B cell (primary cell): ENCODE results near the gene USP36. TPM values are rescaled to one million over a fixed set of nuclear protein-coding genes. Genes with fewer than 3 reads are reported as not detected.

Source experiments
- ATAC-seq: fragments of 200-7000 bp; cut with Tn5 transposase; one replicate; pipeline ENCODE4 v1.10.0; 2021; ENCODE audit warnings: low read depth, mild to moderate bottlenecking, moderate number of reproducible peaks, moderate library complexity
- CTCF ChIA-PET: fragments of 350-600 bp; sonication (Branson Sonifier 250); formaldehyde crosslinking; loops from one replicate; lab custom pipeline; 2021; ENCODE audit warnings: antibody characterized with exemption, inconsistent platforms; lab: Charles Lee
- POLR2A ChIA-PET: fragments of 350-600 bp; sonication (Branson Sonifier 250); formaldehyde crosslinking; loops from one replicate; lab custom pipeline; 2021; ENCODE audit warnings: antibody characterized with exemption; lab: Charles Lee
- DNase-seq: peaks from one replicate; pipeline ENCODE4 v3.0.0; 2013
- H2AFZ ChIP-seq: 2 replicates; pipeline ENCODE4 v1.6.1; 2012; ENCODE audit warnings: mild to moderate bottlenecking, low read depth, low read length; ENCODE audit not compliant: insufficient read depth, poor library complexity, severe bottlenecking
- H3K27ac ChIP-seq, 2 donors: 1 replicate in 1 of 2; 2 replicates in 1 of 2; pipeline ENCODE4 v1.5.1; 2012 to 2013; ENCODE audit warnings: low read length in 2 of 2, mild to moderate bottlenecking in 2 of 2, moderate library complexity in 1 of 2
- H3K27me3 ChIP-seq, 4 experiments: fragments of 200-600 bp in 1 of 4; sonication (generic) in 1 of 4; replicated peaks in 1 of 4; 1 replicate in 2 of 4; 2 replicates in 2 of 4; pipeline versions ENCODE4 v1.6.1 to v1.7.0; 2013 to 2016; ENCODE audit warnings: low read length in 3 of 4, mild to moderate bottlenecking in 2 of 4, mixed read lengths in 1 of 4, moderate library complexity in 1 of 4; ENCODE audit not compliant: insufficient read depth in 4 of 4, control insufficient read depth in 3 of 4; ENCODE audit errors: control extremely low read depth in 1 of 4
- H3K36me3 ChIP-seq, 2 experiments: replicated peaks in 1 of 2; 1 replicate in 1 of 2; 2 replicates in 1 of 2; pipeline versions ENCODE4 v1.6.1 to v1.7.1; 2013; ENCODE audit warnings: low read length in 1 of 2; ENCODE audit not compliant: insufficient read depth in 2 of 2, control insufficient read depth in 1 of 2; ENCODE audit errors: control extremely low read depth in 1 of 2, extremely low read depth in 1 of 2
- H3K4me1 ChIP-seq, 2 donors: fragments of 200-600 bp in 1 of 2; sonication (generic) in 1 of 2; 1 replicate in 1 of 2; 2 replicates in 1 of 2; pipeline versions ENCODE4 v1.5.1 to v1.6.1; 2013 to 2017; ENCODE audit warnings: low read length in 2 of 2; ENCODE audit not compliant: control insufficient read depth in 2 of 2, insufficient read depth in 2 of 2
- H3K4me2 ChIP-seq: replicated peaks from 2 replicates; pipeline ENCODE3; 2012; ENCODE audit warnings: mild to moderate bottlenecking, low read depth, low read length; ENCODE audit not compliant: poor library complexity, severe bottlenecking
- H3K4me3 ChIP-seq, 5 experiments: fragments of 200-600 bp in 1 of 5; sonication (generic) in 1 of 5; 1 replicate in 3 of 5; 2 replicates in 2 of 5; pipeline versions ENCODE4 v1.5.1 to v1.7.0; 2011 to 2016; ENCODE audit warnings: low read length in 4 of 5, mild to moderate bottlenecking in 4 of 5, low read depth in 2 of 5, control low read depth in 1 of 5, moderate library complexity in 1 of 5; ENCODE audit not compliant: insufficient read depth in 1 of 5; ENCODE audit errors: control extremely low read depth in 1 of 5, extremely low read depth in 1 of 5
- H3K79me2 ChIP-seq: fragments of 200-600 bp; sonication (generic); one replicate; pipeline ENCODE4 v1.6.0; 2016; ENCODE audit warnings: low read length; ENCODE audit not compliant: control insufficient read depth, insufficient read depth
- H3K9ac ChIP-seq: fragments of 200-600 bp; sonication (generic); 2 replicates; pipeline ENCODE4 v1.6.1; 2017; ENCODE audit warnings: mild to moderate bottlenecking, low read length, moderate library complexity
- H3K9me3 ChIP-seq, 3 donors: one replicate each; pipeline versions ENCODE4 v1.6.1 to v1.7.1; 2013; ENCODE audit warnings: low read length in 2 of 3; ENCODE audit not compliant: control insufficient read depth in 2 of 3, insufficient read depth in 1 of 3; ENCODE audit errors: control extremely low read depth in 1 of 3
- H4K20me1 ChIP-seq: 2 replicates; pipeline ENCODE4 v1.6.0; 2012; ENCODE audit warnings: mild to moderate bottlenecking, low read length; ENCODE audit not compliant: insufficient read depth, control insufficient read depth, poor library complexity, severe bottlenecking
- H3K27ac Mint-ChIP-seq: one replicate; pipeline ENCODE4 v1.8.0; 2021; ENCODE audit warnings: mixed read lengths
- H3K27me3 Mint-ChIP-seq: one replicate; pipeline ENCODE4 v1.8.0; 2021; ENCODE audit warnings: mixed read lengths
- H3K4me1 Mint-ChIP-seq: one replicate; pipeline ENCODE4 v1.8.0; 2021; ENCODE audit warnings: mixed read lengths
- H3K4me3 Mint-ChIP-seq: one replicate; pipeline ENCODE4 v1.8.0; 2021; ENCODE audit warnings: mixed read lengths
- H3K9me3 Mint-ChIP-seq: one replicate; pipeline ENCODE4 v1.8.0; 2022; ENCODE audit warnings: mixed read lengths; ENCODE audit not compliant: insufficient read depth
- EZH2 ChIP-seq: IDR thresholded peaks from 2 replicates; pipeline ENCODE4 v1.6.1; 2012; ENCODE audit warnings: borderline replicate concordance, low read depth, mild to moderate bottlenecking, moderate library complexity, low read length; ENCODE audit not compliant: insufficient read depth, poor library complexity, severe bottlenecking
- WGBS: methylation state at CpG from one replicate; pipeline ENCODE4 v1.1.5; 2013; ENCODE audit warnings: missing lambda C conversion rate; ENCODE audit not compliant: insufficient coverage; 5-methylcytosine and 5-hydroxymethylcytosine counted together
- intact Hi-C: fragments of 100-400 bp; cut with micrococcal nuclease; formaldehyde crosslinking; loops from one replicate; pipeline ENCODE4 v1.10.0; 2022
- polyA plus RNA-seq: library from polyadenylated mRNA; depleted of rRNA; stranded (reverse); fragments of >200 nt; gene quantifications from 2 replicates; pipeline ENCODE4 v1.2.3, GENCODE V29; 2012
- total RNA-seq, 2 donors: library from RNA; stranded (reverse); fragments of 120-200 nt in 1 of 2; gene quantifications; 1 replicate in 1 of 2; 2 replicates in 1 of 2; pipeline versions ENCODE4 v1.2.3 to v1.2.4, GENCODE V29; 2013 to 2022

The USP36 gene
- total and polyA plus RNA-seq, 2 donors (not counting 1 experiment from before 2014, with no cell fraction given), result 52.2 to 137 TPM

DNA sequence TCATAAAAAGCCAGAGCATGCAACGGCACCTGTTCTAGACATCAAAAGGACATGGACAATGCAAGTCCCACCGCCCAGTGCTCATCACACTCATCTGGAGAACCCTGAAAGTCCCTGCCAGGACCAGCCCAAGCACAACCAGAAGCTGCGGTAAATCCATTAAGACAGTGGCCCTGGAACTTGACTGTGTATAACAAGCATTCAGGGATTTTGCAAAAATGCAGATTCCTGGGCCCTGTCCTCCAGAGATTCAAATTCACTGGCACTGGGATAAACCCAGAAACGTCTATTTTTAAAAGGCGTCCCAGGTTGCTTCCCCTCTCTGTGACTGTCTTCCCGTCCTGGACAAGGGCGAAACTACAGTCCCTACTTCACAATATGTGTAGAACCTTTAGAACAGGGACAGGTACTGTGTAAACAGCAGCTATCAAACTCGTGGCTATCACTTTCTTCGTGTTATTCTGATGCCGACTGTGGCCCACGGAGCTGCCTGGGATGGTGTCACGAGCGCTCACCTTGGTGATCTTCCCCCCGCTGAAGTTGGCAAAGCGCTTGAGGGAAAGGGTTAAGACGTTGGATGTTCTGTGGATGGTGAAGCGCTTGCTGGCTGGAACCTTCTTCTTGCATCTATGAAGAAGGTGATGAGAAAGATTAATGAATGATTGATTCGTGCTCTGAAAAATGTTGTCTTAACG is 22.3 kb downstream of the USP36 start:
- H3K4me3 Mint-ChIP-seq, result peak overlapping the region; percentile 8
- peaks cover 17% of the 10 kb centered on the region for H3K79me2 ChIP-seq
- 89% methylated on average over 16 of the region's 19 CpGs for WGBS
- H3K4me1 Mint-ChIP-seq, result peaks cover 14% of the 10 kb centered on the region
- TF ChIP-seq EZH2, result no peak
- H3K9me3 Mint-ChIP-seq, result no peaks in the 10 kb centered on the region
- no peak overlapping the region for H3K4me3 ChIP-seq
- no peak for DNase-seq
- H3K27ac Mint-ChIP-seq, result peak overlapping the region; percentile 33
- peaks cover 5 to 79% of the 10 kb centered on the region in 2 experiments for H3K36me3 ChIP-seq
- H3K4me2 ChIP-seq, result peak overlapping the region; percentile 13
- no peaks in the 10 kb centered on the region for H3K9me3 ChIP-seq
- POLR2A ChIA-PET, result no interaction called here
- H2AFZ ChIP-seq, result no peak overlapping the region
- CTCF ChIA-PET, result interaction anchor here (0.7 to 1.3 kb wide), 4 partner anchors 19 to 319 kb away, joined by 3 to 5 read pairs (median 3); no protein-coding TSS in a partner anchor
- peaks cover 8 to 11% of the 10 kb centered on the region in 2 donors for H3K4me1 ChIP-seq
- H3K27ac ChIP-seq, result peak overlapping the region in 1 of 2 donors; percentile 7
- H3K9ac ChIP-seq, result no peak overlapping the region
- no peaks in the 10 kb centered on the region for H3K27me3 Mint-ChIP-seq
- H4K20me1 ChIP-seq, result peaks cover 9% of the 10 kb centered on the region
- ATAC-seq, result no peak
- no peaks in the 10 kb centered on the region for H3K27me3 ChIP-seq
- intact Hi-C loops, result no loop called here

GRCh38 chr17:78817123-78817522 is 23.5 kb downstream of the USP36 start:
- H3K27me3 Mint-ChIP-seq, result no peaks in the 10 kb centered on the region
- Histone ChIP-seq H3K4me1 (peaks cover 8 to 11% of the 10 kb centered on the region in 2 donors), H3K4me3 (no peak overlapping the region), H4K20me1 (no peaks in the 10 kb centered on the region), H3K27ac (no peak overlapping the region), H3K9ac (no peak overlapping the region), H2AFZ (no peak overlapping the region), H3K27me3 (no peaks in the 10 kb centered on the region), H3K79me2 (peaks cover 16% of the 10 kb centered on the region), H3K36me3 (peaks cover 5 to 77% of the 10 kb centered on the region in 2 experiments), H3K4me2 (no peak overlapping the region), H3K9me3 (no peaks in the 10 kb centered on the region)
- no peak for TF ChIP-seq EZH2
- CTCF ChIA-PET, result no interaction called here
- H3K9me3 Mint-ChIP-seq, result no peaks in the 10 kb centered on the region
- DNase-seq (no peak), ATAC-seq (peak; percentile 33)
- no peak overlapping the region for H3K27ac Mint-ChIP-seq
- POLR2A ChIA-PET, result interaction anchor here (0.7 kb wide), 1 partner anchor 1613 kb away, joined by 3 read pairs; no protein-coding TSS in a partner anchor
- peaks cover 14% of the 10 kb centered on the region for H3K4me1 Mint-ChIP-seq
- H3K4me3 Mint-ChIP-seq, result no peak overlapping the region
- intact Hi-C loops, result no loop called here
- 74% methylated on average over 6 of the region's 6 CpGs for WGBS
